ENCODE results near the gene FNDC3B.

FNDC3B gene

DNA sequence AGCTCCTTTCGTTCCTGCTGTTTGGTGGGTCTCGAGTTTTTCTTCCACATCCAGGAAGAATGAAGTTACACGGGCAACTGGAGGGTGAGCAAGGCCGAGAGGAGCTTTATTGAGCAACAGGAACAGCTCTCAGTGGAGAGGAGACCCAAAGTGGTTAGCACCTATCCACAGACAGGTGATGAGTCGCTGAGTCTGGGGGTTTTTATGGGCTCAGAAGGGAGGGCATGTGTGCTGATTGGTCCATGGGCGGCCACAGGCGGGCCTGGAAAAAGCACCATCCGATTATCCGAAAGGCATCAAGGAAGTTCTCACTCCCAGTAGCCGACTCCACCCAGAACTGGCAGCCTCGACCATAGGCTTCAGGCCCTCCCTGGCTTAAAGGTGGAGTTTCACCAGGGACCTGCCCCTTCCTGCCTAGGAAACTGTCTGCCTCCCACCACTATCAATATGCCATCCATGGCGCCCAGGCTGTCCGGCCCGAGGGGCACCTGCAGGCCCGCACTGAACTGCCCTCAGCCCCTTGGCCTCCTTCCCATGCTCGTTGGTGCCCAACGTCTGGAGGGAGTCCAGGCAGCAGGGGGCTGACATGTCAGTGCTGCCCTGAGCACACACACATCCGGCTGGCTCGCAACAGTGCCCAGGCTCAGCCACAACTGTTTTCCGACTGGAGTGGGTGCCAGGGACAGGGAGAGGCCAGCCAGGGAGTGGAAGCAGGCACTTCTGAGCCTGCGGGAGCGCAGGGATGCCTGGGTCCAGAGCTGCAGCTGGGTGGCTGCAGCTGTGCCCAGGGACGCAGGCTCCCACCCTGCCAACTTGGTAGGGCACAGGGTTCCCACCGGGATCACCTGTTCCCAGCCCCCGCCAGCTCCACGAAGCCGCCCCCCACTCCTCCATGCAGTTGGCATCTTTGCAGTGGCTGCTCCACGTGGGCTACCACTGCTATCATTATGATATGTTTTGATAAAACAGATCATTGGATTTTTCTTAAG, 170.2 kb downstream of the FNDC3B start:
- DNase-seq (ENCODE audit: low read depth), result no peak
- TF ChIP-seq, protein P1, sequence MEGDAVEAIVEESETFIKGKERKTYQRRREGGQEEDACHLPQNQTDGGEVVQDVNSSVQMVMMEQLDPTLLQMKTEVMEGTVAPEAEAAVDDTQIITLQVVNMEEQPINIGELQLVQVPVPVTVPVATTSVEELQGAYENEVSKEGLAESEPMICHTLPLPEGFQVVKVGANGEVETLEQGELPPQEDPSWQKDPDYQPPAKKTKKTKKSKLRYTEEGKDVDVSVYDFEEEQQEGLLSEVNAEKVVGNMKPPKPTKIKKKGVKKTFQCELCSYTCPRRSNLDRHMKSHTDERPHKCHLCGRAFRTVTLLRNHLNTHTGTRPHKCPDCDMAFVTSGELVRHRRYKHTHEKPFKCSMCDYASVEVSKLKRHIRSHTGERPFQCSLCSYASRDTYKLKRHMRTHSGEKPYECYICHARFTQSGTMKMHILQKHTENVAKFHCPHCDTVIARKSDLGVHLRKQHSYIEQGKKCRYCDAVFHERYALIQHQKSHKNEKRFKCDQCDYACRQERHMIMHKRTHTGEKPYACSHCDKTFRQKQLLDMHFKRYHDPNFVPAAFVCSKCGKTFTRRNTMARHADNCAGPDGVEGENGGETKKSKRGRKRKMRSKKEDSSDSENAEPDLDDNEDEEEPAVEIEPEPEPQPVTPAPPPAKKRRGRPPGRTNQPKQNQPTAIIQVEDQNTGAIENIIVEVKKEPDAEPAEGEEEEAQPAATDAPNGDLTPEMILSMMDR (IDR thresholded peaks at IDR 0.05; ENCODE audit: insufficient read depth, low read depth, low read length, missing control alignments), result no peak
- H3K4me3 ChIP-seq (ENCODE audit: low read depth, low read length), result no peak overlapping the region

DNA sequence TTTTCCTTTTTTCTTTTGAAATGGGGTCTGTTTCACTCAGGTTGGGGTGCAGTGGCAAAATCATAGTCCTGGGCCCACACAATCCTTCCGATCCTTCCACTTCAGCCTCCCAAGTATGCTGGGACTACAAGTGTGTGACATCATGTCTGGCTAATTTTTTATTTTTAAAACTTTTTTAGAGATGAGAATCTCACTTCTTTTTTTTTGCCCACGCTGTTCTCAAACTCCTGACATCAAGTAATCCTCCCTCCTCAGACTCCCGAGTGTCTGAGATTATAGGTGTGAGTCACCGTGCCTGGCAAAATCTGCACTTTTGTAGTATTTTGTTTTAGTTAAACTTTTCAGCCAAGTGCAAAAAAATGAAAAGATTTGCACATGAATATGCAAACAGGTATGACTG, 171.0 kb downstream of the FNDC3B start:
- H3K4me3 ChIP-seq (ENCODE audit: low read depth, low read length), result no peak overlapping the region
- TF ChIP-seq, protein P1 (IDR thresholded peaks at IDR 0.05; ENCODE audit: insufficient read depth, low read depth, low read length, missing control alignments), result no peak
- no peak for DNase-seq (ENCODE audit: low read depth)

DNA sequence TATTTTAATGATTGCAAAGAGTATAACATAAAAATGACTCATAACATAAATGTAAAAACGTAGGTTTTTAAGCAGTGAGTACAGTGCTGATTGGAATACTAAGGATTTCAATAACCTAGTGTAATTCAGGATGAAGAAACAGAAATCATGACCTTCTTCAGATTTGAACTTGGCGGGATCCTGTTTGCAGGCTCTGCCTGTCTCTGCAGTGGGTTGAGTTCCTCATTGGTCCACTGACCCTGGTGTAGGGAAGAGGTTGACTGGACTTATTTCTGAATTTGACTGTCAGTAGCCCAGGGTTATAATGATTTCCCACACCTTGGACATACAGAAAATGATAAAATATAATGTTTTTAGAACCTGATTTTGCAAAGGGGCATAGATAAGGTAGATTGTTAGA, 171.7 kb downstream of the FNDC3B start:
- no peak for DNase-seq (ENCODE audit: low read depth)
- no peak overlapping the region for H3K4me3 ChIP-seq (ENCODE audit: low read depth, low read length)
- TF ChIP-seq, protein P1 (IDR thresholded peaks at IDR 0.05; ENCODE audit: insufficient read depth, low read depth, low read length, missing control alignments), result no peak

DNA sequence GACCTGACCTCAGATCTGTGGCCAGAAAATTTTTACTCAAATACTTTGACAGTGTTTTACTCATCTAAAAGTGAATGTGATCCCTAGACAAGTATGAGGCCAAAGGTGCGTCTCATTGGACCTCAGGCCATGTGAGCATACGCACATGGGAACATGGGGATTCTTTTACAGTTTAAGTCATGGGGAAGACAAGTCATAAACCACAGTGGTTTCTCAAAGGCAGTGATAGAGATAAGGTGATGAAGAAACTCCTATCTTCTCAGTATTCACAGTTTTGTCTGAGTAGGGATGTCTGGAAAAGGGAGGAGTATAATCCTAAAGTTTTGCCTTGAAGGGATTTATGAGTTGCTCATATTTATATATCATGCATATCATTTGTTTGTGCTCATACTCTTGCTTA, 173.8 kb downstream of the FNDC3B start:
- TF ChIP-seq, protein P1 (IDR thresholded peaks at IDR 0.05; ENCODE audit: insufficient read depth, low read depth, low read length, missing control alignments), result no peak
- DNase-seq (ENCODE audit: low read depth), result peak; percentile 58
- H3K4me3 ChIP-seq (ENCODE audit: low read depth, low read length), result no peak overlapping the region

DNA sequence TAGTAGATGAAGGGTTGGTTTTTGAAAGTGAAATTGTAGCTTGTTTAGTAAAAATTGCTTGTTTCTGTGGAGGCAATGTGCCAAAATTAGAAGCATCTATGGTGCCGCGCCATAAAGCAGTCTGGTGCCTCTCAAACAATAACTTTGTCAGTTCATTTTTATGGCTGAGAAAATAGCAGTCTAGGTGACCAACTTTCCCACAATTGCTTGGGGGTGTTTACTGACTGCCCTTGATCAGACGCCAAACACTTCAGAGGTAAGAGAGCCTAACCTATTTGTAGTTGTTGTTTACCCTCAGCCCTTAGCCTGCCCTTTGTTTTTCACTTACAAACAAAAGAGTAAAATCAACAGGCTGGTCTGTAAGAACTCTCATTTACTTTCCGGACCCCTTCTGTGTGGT, 174.5 kb downstream of the FNDC3B start:
- TF ChIP-seq, protein P1 (IDR thresholded peaks at IDR 0.05; ENCODE audit: insufficient read depth, low read depth, low read length, missing control alignments), result no peak
- peak; percentile 54 for DNase-seq (ENCODE audit: low read depth)
- H3K4me3 ChIP-seq (ENCODE audit: low read depth, low read length), result no peak overlapping the region

DNA sequence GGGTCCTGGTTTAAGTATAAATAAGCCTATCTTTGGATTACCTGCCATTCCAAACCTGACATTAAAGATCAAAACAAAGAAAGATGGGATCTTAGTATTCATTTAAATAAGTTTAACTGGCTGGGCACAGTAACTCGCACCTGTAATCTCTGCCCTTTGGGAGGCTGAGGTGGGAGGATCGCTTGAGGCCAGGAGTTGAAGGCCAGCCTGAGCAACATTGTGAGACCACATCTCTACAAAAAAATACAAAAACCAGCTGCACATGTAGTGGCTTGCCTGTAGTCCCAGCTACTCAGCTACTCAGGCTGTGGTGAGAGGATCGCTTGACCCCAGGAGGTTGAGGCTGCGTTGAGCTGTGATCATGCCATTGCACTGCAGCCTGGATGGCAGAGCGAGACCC, 176.9 kb downstream of the FNDC3B start:
- H3K4me3 ChIP-seq (ENCODE audit: low read depth, low read length), result no peak overlapping the region

More for the DNA sequence above, 176.9 kb downstream of the FNDC3B start:
- no peak for DNase-seq (ENCODE audit: low read depth)
- TF ChIP-seq, protein P1 (IDR thresholded peaks at IDR 0.05; ENCODE audit: insufficient read depth, low read depth, low read length, missing control alignments), result no peak
